T-helper 1 cell treated with Interleukin-12 subunit alpha and Interleukin-12 subunit beta and Interleukin-4 antibody, amounts not matched to agents 30 μg/mL and 1 μg/mL, for 36 hours (primary cell): Measurements from ENCODE around the gene HSPB1.
A peak's percentile ranks its signal among the peaks of the same experiment; 100 is the strongest.

Source experiments
- H3K27ac Mint-ChIP-seq: one replicate; pipeline ENCODE4 v1.8.0; 2021; ENCODE audit warnings: mild to moderate bottlenecking, mixed read lengths
- H3K27me3 Mint-ChIP-seq: one replicate; pipeline ENCODE4 v1.8.0; 2021; ENCODE audit warnings: low read depth, mixed read lengths
- H3K36me3 Mint-ChIP-seq: one replicate; pipeline ENCODE4 v1.8.0; 2021; ENCODE audit warnings: low read depth, mixed read lengths
- H3K4me1 Mint-ChIP-seq: one replicate; pipeline ENCODE4 v1.8.0; 2021; ENCODE audit warnings: low read depth, mixed read lengths
- H3K4me3 Mint-ChIP-seq: one replicate; pipeline ENCODE4 v1.8.0; 2021; ENCODE audit warnings: mild to moderate bottlenecking, moderate library complexity, mixed read lengths
- H3K9me3 Mint-ChIP-seq: one replicate; pipeline ENCODE4 v1.8.0; 2021; ENCODE audit warnings: mixed read lengths

Gene HSPB1

GRCh38 chr7:76302347-76303201 lies at the start of gene HSPB1:
Gene HSPB1, plus strand, starts transcription at chr7:76302673. Its CDS starts 40 bp downstream, at chr7:76302713.
- Mint-ChIP-seq H3K27me3 (peaks cover 7% of the 10 kb centered on the region), H3K36me3 (no peaks in the 10 kb centered on the region), H3K27ac (peak within 1 kb of the TSS; percentile 74), H3K4me1 (peaks cover 13% of the 10 kb centered on the region), H3K9me3 (no peaks in the 10 kb centered on the region), H3K4me3 (peak within 1 kb of the TSS; percentile 89)

- Mint-ChIP-seq H3K27me3 (peaks cover 27% of the 10 kb centered on the region), H3K36me3 (no peaks in the 10 kb centered on the region), H3K4me3 (no peak overlapping the region), H3K27ac (no peak overlapping the region), H3K9me3 (no peaks in the 10 kb centered on the region), H3K4me1 (no peaks in the 10 kb centered on the region)
These were observed 47.7 kb upstream of the HSPB1 start for GRCh38 chr7:76254781-76255180.

GRCh38 chr7:76257973-76258372 lies 44.5 kb upstream of the HSPB1 start:
- Mint-ChIP-seq H3K9me3 (no peaks in the 10 kb centered on the region), H3K27me3 (peaks cover 32% of the 10 kb centered on the region), H3K36me3 (no peaks in the 10 kb centered on the region), H3K4me1 (no peaks in the 10 kb centered on the region), H3K27ac (no peak overlapping the region), H3K4me3 (no peak overlapping the region)

- H3K27me3 Mint-ChIP-seq: peaks cover 32% of the 10 kb centered on the region
- H3K36me3 Mint-ChIP-seq: no peaks in the 10 kb centered on the region
- no peak overlapping the region for H3K4me3 Mint-ChIP-seq
- no peaks in the 10 kb centered on the region for H3K9me3 Mint-ChIP-seq
- no peaks in the 10 kb centered on the region for H3K4me1 Mint-ChIP-seq
- no peak overlapping the region for H3K27ac Mint-ChIP-seq
These were observed 43.1 kb upstream of the HSPB1 start for GRCh38 chr7:76259124-76260093.

- Mint-ChIP-seq H3K4me1 (no peaks in the 10 kb centered on the region), H3K27ac (no peak overlapping the region), H3K36me3 (no peaks in the 10 kb centered on the region), H3K27me3 (peaks cover 31% of the 10 kb centered on the region), H3K4me3 (no peak overlapping the region), H3K9me3 (no peaks in the 10 kb centered on the region)
These were observed 42.2 kb upstream of the HSPB1 start for GRCh38 chr7:76260171-76260703.

GRCh38 chr7:76261329-76261728 lies 41.1 kb upstream of the HSPB1 start:
- Mint-ChIP-seq H3K27ac (no peak overlapping the region), H3K27me3 (peaks cover 29% of the 10 kb centered on the region), H3K4me3 (no peak overlapping the region), H3K36me3 (no peaks in the 10 kb centered on the region), H3K4me1 (no peaks in the 10 kb centered on the region), H3K9me3 (no peaks in the 10 kb centered on the region)

GRCh38 chr7:76261931-76262330 lies 40.5 kb upstream of the HSPB1 start:
- Mint-ChIP-seq H3K4me3 (no peak overlapping the region), H3K27me3 (peaks cover 32% of the 10 kb centered on the region), H3K36me3 (no peaks in the 10 kb centered on the region), H3K9me3 (no peaks in the 10 kb centered on the region), H3K4me1 (no peaks in the 10 kb centered on the region), H3K27ac (no peak overlapping the region)

- Mint-ChIP-seq H3K4me1 (peaks cover under 1% of the 10 kb centered on the region), H3K9me3 (no peaks in the 10 kb centered on the region), H3K27ac (no peak overlapping the region), H3K4me3 (no peak overlapping the region), H3K36me3 (no peaks in the 10 kb centered on the region), H3K27me3 (peaks cover 35% of the 10 kb centered on the region)
These were observed 39.6 kb upstream of the HSPB1 start for GRCh38 chr7:76262683-76263402.

- H3K36me3 Mint-ChIP-seq: no peaks in the 10 kb centered on the region
- H3K4me3 Mint-ChIP-seq: no peak overlapping the region
- H3K27ac Mint-ChIP-seq: no peak overlapping the region
- no peaks in the 10 kb centered on the region for H3K9me3 Mint-ChIP-seq
- peaks cover 6% of the 10 kb centered on the region for H3K4me1 Mint-ChIP-seq
- H3K27me3 Mint-ChIP-seq: peaks cover 43% of the 10 kb centered on the region
These were observed 37.2 kb upstream of the HSPB1 start for GRCh38 chr7:76265299-76265698.

GRCh38 chr7:76267107-76267893 lies 35.2 kb upstream of the HSPB1 start:
- Mint-ChIP-seq H3K36me3 (no peaks in the 10 kb centered on the region), H3K4me1 (peaks cover 11% of the 10 kb centered on the region), H3K27ac (no peak overlapping the region), H3K9me3 (no peaks in the 10 kb centered on the region), H3K4me3 (no peak overlapping the region), H3K27me3 (peaks cover 38% of the 10 kb centered on the region)

GRCh38 chr7:76267894-76268183 lies 34.6 kb upstream of the HSPB1 start:
- peaks cover 11% of the 10 kb centered on the region for H3K4me1 Mint-ChIP-seq
- no peak overlapping the region for H3K27ac Mint-ChIP-seq
- no peak overlapping the region for H3K4me3 Mint-ChIP-seq
- no peaks in the 10 kb centered on the region for H3K36me3 Mint-ChIP-seq
- peaks cover 38% of the 10 kb centered on the region for H3K27me3 Mint-ChIP-seq
- H3K9me3 Mint-ChIP-seq: no peaks in the 10 kb centered on the region

GRCh38 chr7:76268376-76268775 lies 34.1 kb upstream of the HSPB1 start:
- H3K4me3 Mint-ChIP-seq: no peak overlapping the region
- H3K27me3 Mint-ChIP-seq: peaks cover 38% of the 10 kb centered on the region
- peaks cover 15% of the 10 kb centered on the region for H3K4me1 Mint-ChIP-seq
- H3K36me3 Mint-ChIP-seq: no peaks in the 10 kb centered on the region
- no peak overlapping the region for H3K27ac Mint-ChIP-seq
- no peaks in the 10 kb centered on the region for H3K9me3 Mint-ChIP-seq

- Mint-ChIP-seq H3K4me1 (peaks cover 21% of the 10 kb centered on the region), H3K36me3 (no peaks in the 10 kb centered on the region), H3K27ac (no peak overlapping the region), H3K9me3 (no peaks in the 10 kb centered on the region), H3K4me3 (no peak overlapping the region), H3K27me3 (peaks cover 38% of the 10 kb centered on the region)
These were observed 32.6 kb upstream of the HSPB1 start for GRCh38 chr7:76269895-76270294.
